Neural cell (in vitro differentiated cells): Measurements from ENCODE around the gene TMTC1.

ENCODE experiments used
- EZH2 ChIP-seq: fragments of 200-600, 300-800 bp; shearing (Covaris generic), sonication (generic); IDR thresholded peaks from 2 replicates; pipeline ENCODE4 v1.6.1; 2014; ENCODE audit warnings: antibody characterized with exemption, low read length, borderline replicate concordance, mild to moderate bottlenecking; ENCODE audit not compliant: insufficient read depth, poor library complexity, severe bottlenecking
- POLR2AphosphoS5 ChIP-seq: IDR thresholded peaks from 2 replicates; pipeline ENCODE4 v1.6.1; 2012
- TF ChIP-seq, protein P1 (sequence below): fragments of 450-650 bp; IDR thresholded peaks from 2 replicates; pipeline ENCODE4 v1.5.1; 2014; ENCODE audit warnings: antibody characterized with exemption, mild to moderate bottlenecking, moderate library complexity; ENCODE audit not compliant: poor library complexity, severe bottlenecking

DNA sequence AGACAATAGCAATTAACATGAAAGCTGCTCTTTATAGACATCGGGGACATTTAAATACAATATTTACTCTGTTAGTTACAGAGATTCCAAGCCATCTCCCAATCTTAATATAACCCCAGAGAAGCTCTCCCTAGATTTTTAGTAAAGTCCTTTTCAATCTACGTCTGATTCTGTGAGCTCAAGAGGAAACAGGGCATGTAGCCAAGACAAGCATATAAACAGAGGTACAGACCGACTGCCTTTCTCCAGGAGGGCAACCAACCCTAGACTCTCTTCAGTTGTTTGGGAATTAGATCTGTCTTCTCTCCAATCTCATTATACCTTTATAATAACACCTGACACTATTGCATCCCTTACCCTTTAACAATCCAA, 57.4 kb downstream of the TMTC1 start:
- TF ChIP-seq, protein P1, sequence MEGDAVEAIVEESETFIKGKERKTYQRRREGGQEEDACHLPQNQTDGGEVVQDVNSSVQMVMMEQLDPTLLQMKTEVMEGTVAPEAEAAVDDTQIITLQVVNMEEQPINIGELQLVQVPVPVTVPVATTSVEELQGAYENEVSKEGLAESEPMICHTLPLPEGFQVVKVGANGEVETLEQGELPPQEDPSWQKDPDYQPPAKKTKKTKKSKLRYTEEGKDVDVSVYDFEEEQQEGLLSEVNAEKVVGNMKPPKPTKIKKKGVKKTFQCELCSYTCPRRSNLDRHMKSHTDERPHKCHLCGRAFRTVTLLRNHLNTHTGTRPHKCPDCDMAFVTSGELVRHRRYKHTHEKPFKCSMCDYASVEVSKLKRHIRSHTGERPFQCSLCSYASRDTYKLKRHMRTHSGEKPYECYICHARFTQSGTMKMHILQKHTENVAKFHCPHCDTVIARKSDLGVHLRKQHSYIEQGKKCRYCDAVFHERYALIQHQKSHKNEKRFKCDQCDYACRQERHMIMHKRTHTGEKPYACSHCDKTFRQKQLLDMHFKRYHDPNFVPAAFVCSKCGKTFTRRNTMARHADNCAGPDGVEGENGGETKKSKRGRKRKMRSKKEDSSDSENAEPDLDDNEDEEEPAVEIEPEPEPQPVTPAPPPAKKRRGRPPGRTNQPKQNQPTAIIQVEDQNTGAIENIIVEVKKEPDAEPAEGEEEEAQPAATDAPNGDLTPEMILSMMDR, result no peak
- TF ChIP-seq EZH2, result no peak
- no peak for TF ChIP-seq POLR2AphosphoS5
